ENCODE measurements around the gene LHPP.
"Not testable (repeated sequence)": the region's sequence is repeated elsewhere in the genome, so short reads cannot be mapped to it uniquely, and the experiment has no call there.

The LHPP gene

GRCh38 chr10:124606822-124607221 is 145.2 kb downstream of the LHPP start:
- no peak for TF ChIP-seq POU6F1 (CRISPR knock-in tag; IDR thresholded peaks at IDR 0.05; ENCODE audit: borderline replicate concordance, low read depth)
- no peak for TF ChIP-seq RARB (CRISPR knock-in tag; IDR thresholded peaks at IDR 0.05)
- TF ChIP-seq CSDC2 (CRISPR knock-in tag; IDR thresholded peaks at IDR 0.05) = no peak
- TF ChIP-seq GLIS3 (CRISPR knock-in tag; IDR thresholded peaks at IDR 0.05) = no peak
- no peak for ATAC-seq

- TF ChIP-seq ARNTL (CRISPR knock-in tag; IDR thresholded peaks at IDR 0.05; ENCODE audit: borderline replicate concordance, low read depth) (no peak), OSR1 (CRISPR knock-in tag; IDR thresholded peaks at IDR 0.05) (no peak), ESRRG (CRISPR knock-in tag; IDR thresholded peaks at IDR 0.05) (no peak), ZNF70 (CRISPR knock-in tag; IDR thresholded peaks at IDR 0.05) (no peak), CSDC2 (CRISPR knock-in tag; IDR thresholded peaks at IDR 0.05) (no peak)
- no peak for ATAC-seq
These were observed 146.1 kb downstream of the LHPP start for GRCh38 chr10:124607693-124608092.

- ATAC-seq = no peak
- TF ChIP-seq ESRRG (CRISPR knock-in tag; IDR thresholded peaks at IDR 0.05) = no peak
- TF ChIP-seq ZFP30 (CRISPR knock-in tag; IDR thresholded peaks at IDR 0.05) = no peak
- TF ChIP-seq ZFP3 (CRISPR knock-in tag; IDR thresholded peaks at IDR 0.05) = no peak
- TF ChIP-seq PPARA (CRISPR knock-in tag; IDR thresholded peaks at IDR 0.05; ENCODE audit: borderline replicate concordance) = no peak
- no peak for TF ChIP-seq OSR1 (CRISPR knock-in tag; IDR thresholded peaks at IDR 0.05)
- TF ChIP-seq TOX (CRISPR knock-in tag; IDR thresholded peaks at IDR 0.05; ENCODE audit: borderline replicate concordance) = no peak
- no peak for TF ChIP-seq CREB5 (CRISPR knock-in tag; IDR thresholded peaks at IDR 0.05; ENCODE audit: low read depth)
- TF ChIP-seq ZNF70 (CRISPR knock-in tag; IDR thresholded peaks at IDR 0.05) = no peak
- TF ChIP-seq CSDC2 (CRISPR knock-in tag; IDR thresholded peaks at IDR 0.05) = no peak
These were observed 146.6 kb downstream of the LHPP start for GRCh38 chr10:124608093-124608721.

- TF ChIP-seq ZNF565 (CRISPR knock-in tag; conservative IDR thresholded peaks at IDR 0.05; ENCODE audit: low read depth) (no peak), GLIS3 (CRISPR knock-in tag; IDR thresholded peaks at IDR 0.05) (no peak), CSRNP3 (CRISPR knock-in tag; IDR thresholded peaks at IDR 0.05) (no peak), ESRRG (CRISPR knock-in tag; IDR thresholded peaks at IDR 0.05) (no peak), ZFP30 (CRISPR knock-in tag; IDR thresholded peaks at IDR 0.05) (no peak), PPARA (CRISPR knock-in tag; IDR thresholded peaks at IDR 0.05; ENCODE audit: borderline replicate concordance) (no peak), CSDC2 (CRISPR knock-in tag; IDR thresholded peaks at IDR 0.05) (no peak)
- ATAC-seq = no peak
These were observed 148.1 kb downstream of the LHPP start for GRCh38 chr10:124609698-124610097.

GRCh38 chr10:124610186-124610585 is 148.6 kb downstream of the LHPP start:
- not testable (repeated sequence) for ATAC-seq

- not testable (repeated sequence) for ATAC-seq
These were observed 149.2 kb downstream of the LHPP start for GRCh38 chr10:124610851-124611250.

GRCh38 chr10:124611738-124612137 is 150.1 kb downstream of the LHPP start:
- ATAC-seq = no peak
- no peak for TF ChIP-seq PPARA (CRISPR knock-in tag; IDR thresholded peaks at IDR 0.05; ENCODE audit: borderline replicate concordance)
- no peak for TF ChIP-seq TCF4 (CRISPR knock-in tag; IDR thresholded peaks at IDR 0.05; ENCODE audit: borderline replicate concordance)
- TF ChIP-seq ZFP3 (CRISPR knock-in tag; IDR thresholded peaks at IDR 0.05) = no peak
- TF ChIP-seq RARB (CRISPR knock-in tag; IDR thresholded peaks at IDR 0.05) = no peak
- no peak for TF ChIP-seq TSHZ2 (CRISPR knock-in tag; IDR thresholded peaks at IDR 0.05)
- TF ChIP-seq TOX (CRISPR knock-in tag; IDR thresholded peaks at IDR 0.05; ENCODE audit: borderline replicate concordance) = no peak
- TF ChIP-seq POU6F1 (CRISPR knock-in tag; IDR thresholded peaks at IDR 0.05; ENCODE audit: borderline replicate concordance, low read depth) = no peak
- no peak for TF ChIP-seq CREB5 (CRISPR knock-in tag; IDR thresholded peaks at IDR 0.05; ENCODE audit: low read depth)
- no peak for TF ChIP-seq ZNF70 (CRISPR knock-in tag; IDR thresholded peaks at IDR 0.05)
- no peak for TF ChIP-seq ARNTL (CRISPR knock-in tag; IDR thresholded peaks at IDR 0.05; ENCODE audit: borderline replicate concordance, low read depth)
- no peak for TF ChIP-seq ISL1 (CRISPR knock-in tag; IDR thresholded peaks at IDR 0.05)
- TF ChIP-seq BACH2 (CRISPR knock-in tag; IDR thresholded peaks at IDR 0.05; ENCODE audit: borderline replicate concordance) = no peak

Measured in SK-N-SH treated with all-trans-retinoic acid at 6 μM for 48 hours (cell line).